SIG-M5 (cell line): ENCODE results near the gene SWSAP1.

Source experiments
- DNase-seq: peaks from one replicate; lab custom pipeline; 2025; lab: John Stamatoyannopoulos, UW

Gene SWSAP1

GRCh38 chr19:11416346-11417052, 42.0 kb downstream of the SWSAP1 start:
- DNase-seq, result no peak

- DNase-seq, result no peak
Measured at GRCh38 chr19:11418094-11418548, 43.7 kb downstream of the SWSAP1 start.

- DNase-seq, result no peak
Measured at GRCh38 chr19:11418549-11419506, 44.4 kb downstream of the SWSAP1 start, which contains the start of gene RGL3. Gene RGL3, minus strand, starts transcription at chr19:11419314. Its CDS starts 36 bp downstream, at chr19:11419278.

GRCh38 chr19:11420429-11421370, 46.2 kb downstream of the SWSAP1 start:
- DNase-seq, result no peak

GRCh38 chr19:11421371-11422098, 47.1 kb downstream of the SWSAP1 start:
- no peak for DNase-seq

- DNase-seq, result no peak
Measured at GRCh38 chr19:11422163-11423065, 47.9 kb downstream of the SWSAP1 start.

GRCh38 chr19:11423164-11423790, 48.8 kb downstream of the SWSAP1 start:
- no peak for DNase-seq

- DNase-seq, result no peak
Measured at GRCh38 chr19:11423791-11424181, 49.3 kb downstream of the SWSAP1 start.
